HCT116 (cell line): ENCODE results near the gene TSHZ1. TPM values are rescaled to one million over a fixed set of nuclear protein-coding genes. Genes with fewer than 3 reads are reported as not detected.

Source experiments
- ATAC-seq: fragments of 200-7000 bp; cut with Tn5 transposase; 2 replicates; pipeline ENCODE4 v1.9.1; 2020; ENCODE audit warnings: mild to moderate bottlenecking, moderate library complexity
- BruUV-seq: library from RNA; stranded (reverse); fragments of 400-500 nt; replicated peaks from 2 replicates; lab custom pipeline; 2021; lab: Mats Ljungman, UMichigan
- CTCF ChIA-PET: fragments of 300-600 bp; sonication (Branson Sonifier 250); formaldehyde crosslinking; loops from one replicate; lab custom pipeline; 2021; ENCODE audit warnings: antibody characterized with exemption; lab: Charles Lee
- POLR2A ChIA-PET: fragments of 300-600, 350-600 bp; sonication (Branson Sonifier 250); formaldehyde crosslinking; loops from one replicate; lab custom pipeline; 2021; ENCODE audit warnings: antibody characterized with exemption; lab: Charles Lee
- RAD21 ChIA-PET, 2 experiments: fragments of 300-600 bp; sonication (Branson Sonifier 250); formaldehyde crosslinking; loops; one replicate each; lab custom pipeline; 2023; ENCODE audit warnings: low total read pairs in 2 of 2; ENCODE audit not compliant: uncharacterized antibody in 2 of 2, unreplicated experiment in 2 of 2, low non-redundant PET in 1 of 2; lab: Charles Lee
- DNase-seq: peaks from one replicate; pipeline ENCODE4 v3.0.0-alpha.2; 2010; ENCODE audit warnings: low read depth, low spot score
- H2AFZ ChIP-seq: fragments of 200-600 bp; shearing (Covaris generic), sonication (generic); 2 replicates; pipeline ENCODE4 v1.6.1; 2017; ENCODE audit warnings: low read depth, mixed run types, mixed read lengths, antibody characterized with exemption, low read length; ENCODE audit not compliant: poor library complexity, severe bottlenecking
- H3K27ac ChIP-seq: 2 replicates; pipeline ENCODE4 v1.5.1; 2012; ENCODE audit warnings: low read depth, low read length
- H3K27me3 ChIP-seq: fragments of 200-600 bp; sonication (generic); 2 replicates; pipeline ENCODE4 v1.6.1; 2016; ENCODE audit warnings: mixed run types, low read length, mixed read lengths; ENCODE audit not compliant: insufficient read depth
- H3K36me3 ChIP-seq, 2 experiments: fragments of 200-500 bp in 1 of 2; fragments of 200-600 bp in 1 of 2; sonication (Bioruptor generic) in 1 of 2; sonication (generic) in 1 of 2; 2 replicates each; pipeline versions ENCODE4 v1.5.1 to v1.6.1; 2014 to 2016; ENCODE audit warnings: low read length in 2 of 2, inconsistent platforms in 1 of 2, mixed read lengths in 1 of 2, mixed run types in 1 of 2; ENCODE audit not compliant: insufficient read depth in 2 of 2, control insufficient read depth in 1 of 2
- H3K4me1 ChIP-seq, 2 experiments: fragments of 200-600 bp in 1 of 2; sonication (generic) in 1 of 2; 2 replicates each; pipeline versions ENCODE4 v1.5.1 to v1.6.1; 2012 to 2017; ENCODE audit warnings: low read length in 2 of 2, inconsistent platforms in 1 of 2, mild to moderate bottlenecking in 1 of 2, mixed read lengths in 1 of 2, mixed run types in 1 of 2, moderate library complexity in 1 of 2; ENCODE audit not compliant: insufficient read depth in 2 of 2, control insufficient read depth in 1 of 2
- H3K4me2 ChIP-seq: fragments of 200-600 bp; sonication (generic); 2 replicates; pipeline ENCODE4 v1.6.1; 2017; ENCODE audit warnings: mixed run types, low read length, mixed read lengths
- H3K4me3 ChIP-seq, 2 experiments: fragments of 200-600 bp in 1 of 2; sonication (generic) in 1 of 2; replicated peaks in 1 of 2; 2 replicates each; pipeline ENCODE4 v1.5.1; 2011 to 2016; ENCODE audit warnings: low read length in 2 of 2, control low read depth in 1 of 2, low read depth in 1 of 2, mild to moderate bottlenecking in 1 of 2, mixed read lengths in 1 of 2, mixed run types in 1 of 2
- H3K79me2 ChIP-seq: fragments of 200-600 bp; sonication (generic); 2 replicates; pipeline ENCODE4 v1.6.1; 2017; ENCODE audit warnings: mild to moderate bottlenecking, mixed run types, low read length, moderate library complexity, mixed read lengths; ENCODE audit not compliant: insufficient read depth
- H3K9ac ChIP-seq: fragments of 200-600 bp; sonication (generic); 2 replicates; pipeline ENCODE4 v1.6.1; 2016; ENCODE audit warnings: low read length, mixed read lengths
- H3K9me2 ChIP-seq: fragments of 200-600 bp; sonication (generic), shearing (Covaris generic); 2 replicates; pipeline ENCODE4 v1.6.1; 2017; ENCODE audit warnings: mixed run types, mild to moderate bottlenecking, moderate library complexity; ENCODE audit not compliant: insufficient read depth
- H3K9me3 ChIP-seq, 2 experiments: fragments of 200-500 bp in 1 of 2; fragments of 200-600 bp in 1 of 2; sonication (Bioruptor generic) in 1 of 2; sonication (generic) in 1 of 2; 2 replicates each; pipeline ENCODE4 v1.6.1; 2014 to 2017; ENCODE audit warnings: low read length in 2 of 2, mixed read lengths in 2 of 2, inconsistent platforms in 1 of 2, low read depth in 1 of 2, mild to moderate bottlenecking in 1 of 2, mixed run types in 1 of 2, moderate library complexity in 1 of 2; ENCODE audit not compliant: control insufficient read depth in 1 of 2, insufficient read depth in 1 of 2
- H4K20me1 ChIP-seq: fragments of 200-600 bp; sonication (generic), shearing (Covaris generic); 2 replicates; pipeline ENCODE4 v1.6.1; 2017; ENCODE audit warnings: mixed run types, mild to moderate bottlenecking, moderate library complexity; ENCODE audit not compliant: insufficient read depth
- ATF3 ChIP-seq: IDR thresholded peaks from 2 replicates; pipeline ENCODE4 v1.6.1; 2012
- CBX3 ChIP-seq: IDR thresholded peaks from 2 replicates; pipeline ENCODE4 v1.6.1; 2012; ENCODE audit warnings: low read depth
- CEBPB ChIP-seq: IDR thresholded peaks from 2 replicates; pipeline ENCODE4 v1.6.1; 2012; ENCODE audit warnings: low read depth
- CTCF ChIP-seq, 3 experiments: fragments of 200-600 bp in 1 of 3; sonication (generic) in 1 of 3; IDR thresholded peaks in 2 of 3; conservative IDR thresholded peaks in 1 of 3; 2 replicates each; pipeline ENCODE4 v1.5.1; 2012 to 2017; ENCODE audit warnings: low read depth in 2 of 3, low read length in 2 of 3, antibody characterized with exemption in 1 of 3, borderline replicate concordance in 1 of 3, control low read depth in 1 of 3, mild to moderate bottlenecking in 1 of 3, mixed read lengths in 1 of 3, mixed run types in 1 of 3, moderate library complexity in 1 of 3; ENCODE audit not compliant: insufficient read depth in 1 of 3
- EGR1 ChIP-seq: IDR thresholded peaks from 2 replicates; pipeline ENCODE4 v1.6.1; 2012; ENCODE audit warnings: low read depth
- ELF1 ChIP-seq: IDR thresholded peaks from 2 replicates; pipeline ENCODE4 v1.6.1; 2012; ENCODE audit warnings: low read depth, borderline replicate concordance
- EZH2 ChIP-seq: fragments of 200-600 bp; sonication (generic); IDR thresholded peaks from 2 replicates; pipeline ENCODE4 v1.6.1; 2017; ENCODE audit warnings: antibody characterized with exemption, mixed run types
- FOSL1 ChIP-seq: IDR thresholded peaks from 2 replicates; pipeline ENCODE4 v1.6.1; 2012; ENCODE audit warnings: low read depth
- JUND ChIP-seq: IDR thresholded peaks from 2 replicates; pipeline ENCODE4 v1.6.1; 2012
- RAD21 ChIP-seq: IDR thresholded peaks from 2 replicates; pipeline ENCODE4 v1.6.1; 2012; ENCODE audit warnings: low read depth, mild to moderate bottlenecking
- SP1 ChIP-seq: IDR thresholded peaks from 2 replicates; pipeline ENCODE4 v1.6.1; 2012; ENCODE audit warnings: low read depth
- SRF ChIP-seq: IDR thresholded peaks from 2 replicates; pipeline ENCODE4 v1.6.1; 2012; ENCODE audit warnings: low read depth
- TCF7L2 ChIP-seq: IDR thresholded peaks from 2 replicates; pipeline ENCODE4 v1.7.0; 2011; ENCODE audit warnings: borderline replicate concordance, inconsistent platforms; ENCODE audit not compliant: insufficient read depth, insufficient read length; ENCODE audit errors: extremely low read depth
- ZBTB33 ChIP-seq: IDR thresholded peaks from 2 replicates; pipeline ENCODE4 v1.6.1; 2011; ENCODE audit warnings: mild to moderate bottlenecking, low read length, moderate library complexity; ENCODE audit not compliant: insufficient replicate concordance; ENCODE audit errors: extremely low read depth
- ZFX ChIP-seq: fragments of 450-650 bp; IDR thresholded peaks from 2 replicates; pipeline ENCODE4 v1.6.1; 2017
- intact Hi-C: fragments of 100-400 bp; cut with micrococcal nuclease; formaldehyde crosslinking; loops from 2 replicates; pipeline ENCODE4 v1.10.0; 2022
- total RNA-seq: library from RNA; stranded (reverse); gene quantifications from one replicate; pipeline ENCODE4 v1.2.1, GENCODE V29; 2021; ENCODE audit not compliant: unreplicated experiment

TSHZ1 gene
- total RNA-seq, 1 experiment from 2014 or later: 5.7 TPM

- TF ChIP-seq CTCF (IDR thresholded peaks at IDR 0.05 in 2 of 3, conservative IDR thresholded peaks at IDR 0.05 in 1 of 3; ENCODE audit: borderline replicate concordance in 1 of 3, insufficient read depth in 1 of 3, low read depth in 2 of 3, low read length in 2 of 3) (no peak), SP1 (no peak)
- TF ChIP-seq, all 23 proteins: peak for 0
Observed at GRCh38 chr18:75199327-75199726, 11.3 kb upstream of the TSHZ1 start (continued).

GRCh38 chr18:75200071-75200470 is 10.5 kb upstream of the TSHZ1 start:
- ATAC-seq: no peak
- CTCF ChIA-PET: no interaction called here
- no peak overlapping the region for H3K9ac ChIP-seq
- no peak for TF ChIP-seq RAD21
- no peak for TF ChIP-seq TCF7L2
- TF ChIP-seq CBX3: no peak
- no peak for TF ChIP-seq JUND
- no peak for TF ChIP-seq CEBPB
- TF ChIP-seq ZFX: no peak
- TF ChIP-seq EGR1: no peak
- no peak for TF ChIP-seq SRF
- no peak for TF ChIP-seq CTCF (IDR thresholded peaks at IDR 0.05 in 2 of 3, conservative IDR thresholded peaks at IDR 0.05 in 1 of 3; ENCODE audit: borderline replicate concordance in 1 of 3, insufficient read depth in 1 of 3, low read depth in 2 of 3, low read length in 2 of 3)
- TF ChIP-seq ATF3: no peak
- TF ChIP-seq FOSL1: no peak
- no peak for TF ChIP-seq EZH2
- TF ChIP-seq ZBTB33: no peak
- TF ChIP-seq ELF1: no peak
- TF ChIP-seq, all 23 proteins: peak for 0
- ChIA-PET RAD21 (no interaction called here), POLR2A (no interaction called here)
- H3K36me3 ChIP-seq: peaks cover 5 to 7% of the 10 kb centered on the region in 2 experiments; a peak in 2 of 4 replicates
- H3K4me3 ChIP-seq: no peak overlapping the region
- H3K27ac ChIP-seq: no peak overlapping the region
- no peaks in the 10 kb centered on the region for H3K9me2 ChIP-seq
- H4K20me1 ChIP-seq: no peaks in the 10 kb centered on the region
- no peak overlapping the region for H2AFZ ChIP-seq
- intact Hi-C loops: no loop called here
- H3K27me3 ChIP-seq: no peaks in the 10 kb centered on the region
- no TSS peak for BruUV-seq
- no peak overlapping the region for H3K4me2 ChIP-seq
- peaks cover 28% of the 10 kb centered on the region for H3K79me2 ChIP-seq
- DNase-seq: no peak
- no peaks in the 10 kb centered on the region for H3K9me3 ChIP-seq
- no peaks in the 10 kb centered on the region for H3K4me1 ChIP-seq
